Small intestine (tissue), 16 donors: ENCODE measurements around the gene DACT2. TPM values are rescaled to one million over a fixed set of nuclear protein-coding genes. Genes with fewer than 3 reads are reported as not detected.

ENCODE experiments used
- DNase-seq, 2 donors: peaks; one replicate each; pipeline versions ENCODE4 v3.0.0 to v3.0.0-alpha.2; 2013
- FAIRE-seq: peaks from 2 replicates; lab custom pipeline; 2012; peaks lifted over from hg19 to GRCh38; lab: Jason Lieb, UNC
- H3K27ac ChIP-seq, 3 donors: one replicate each; pipeline ENCODE4 v1.5.1; 2013; ENCODE audit warnings: low read length in 2 of 3, mild to moderate bottlenecking in 2 of 3, control low read depth in 1 of 3, inconsistent platforms in 1 of 3, low read depth in 1 of 3, moderate library complexity in 1 of 3
- H3K27me3 ChIP-seq, 3 donors: one replicate each; pipeline ENCODE4 v1.6.1; 2013; ENCODE audit warnings: low read length in 3 of 3, inconsistent platforms in 1 of 3; ENCODE audit not compliant: control insufficient read depth in 3 of 3, insufficient read depth in 3 of 3
- H3K36me3 ChIP-seq, 3 donors: one replicate each; pipeline ENCODE4 v1.6.1; 2013; ENCODE audit warnings: low read length in 3 of 3, inconsistent platforms in 1 of 3, low read depth in 1 of 3, mild to moderate bottlenecking in 1 of 3, moderate library complexity in 1 of 3; ENCODE audit not compliant: control insufficient read depth in 3 of 3, insufficient read depth in 2 of 3
- H3K4me1 ChIP-seq, 3 donors: one replicate each; pipeline ENCODE4 v1.6.1; 2013; ENCODE audit warnings: low read length in 2 of 3, inconsistent platforms in 1 of 3, low read depth in 1 of 3, mild to moderate bottlenecking in 1 of 3, moderate library complexity in 1 of 3; ENCODE audit not compliant: control insufficient read depth in 3 of 3, insufficient read depth in 2 of 3
- H3K4me3 ChIP-seq, 3 donors: one replicate each; pipeline ENCODE4 v1.5.1; 2013; ENCODE audit warnings: low read length in 3 of 3, control low read depth in 1 of 3, inconsistent platforms in 1 of 3, low read depth in 1 of 3, mild to moderate bottlenecking in 1 of 3, moderate library complexity in 1 of 3
- H3K9me3 ChIP-seq, 2 donors: one replicate each; pipeline ENCODE4 v1.6.1; 2013; ENCODE audit warnings: low read depth in 1 of 2, low read length in 1 of 2; ENCODE audit not compliant: control insufficient read depth in 2 of 2, insufficient read depth in 1 of 2
- WGBS, 3 donors: extraction: QIAGEN DNeasy Blood & Tissue Kit; methylation state at CpG; one replicate each; pipeline ENCODE4 v1.1.7; 2013; 5-methylcytosine and 5-hydroxymethylcytosine counted together
- long read RNA-seq, 10 donors: transcript quantifications; one replicate each; lab custom pipeline, GENCODE V29; 2026
- polyA plus RNA-seq, 4 donors: library from polyadenylated mRNA; stranded (reverse) in 3 of 4; unstranded in 1 of 4; fragments of 200-250 nt in 3 of 4; fragments of 120-200 nt in 1 of 4; gene quantifications; one replicate each; pipeline versions ENCODE4 v1.2.1 to v1.2.3, GENCODE V29; 2013
- donor health status: healthy with polysubstance abuse.
- donor health status: control.
- donor health status: control.
- donor health status: Bipolar disorder and iron deficiency.
- donor health status: healthy.

Gene DACT2
- 1 to 10 TPM in 1 of 4 donors, under 1 TPM in 2, not detected in 1; 0.48 to 7.7 (median 0.54) TPM for polyA plus RNA-seq
- long read RNA-seq, donor 1, partial matches to known transcripts = 0 of 4 reads
- long read RNA-seq, donor 1, other reads (novel, unspliced or antisense) = 0 of 4 reads
- long read RNA-seq, donor 2 = 0 reads
- long read RNA-seq, donor 3, partial matches to known transcripts = 0 of 2 reads
- long read RNA-seq, donor 3, other reads (novel, unspliced or antisense) = 0 of 2 reads
- long read RNA-seq, donor 4, partial matches to known transcripts = 0 of 1 reads
- long read RNA-seq, donor 4, other reads (novel, unspliced or antisense) = 0 of 1 reads
- long read RNA-seq, donor 5 = 0 reads
- long read RNA-seq, donor 6 = 0 reads
- long read RNA-seq, donor 7, partial matches to known transcripts = 0 of 1 reads
- long read RNA-seq, donor 7, other reads (novel, unspliced or antisense) = 0 of 1 reads
- long read RNA-seq, donor 8, partial matches to known transcripts = 0 of 3 reads
- long read RNA-seq, donor 8, other reads (novel, unspliced or antisense) = 0 of 3 reads
- long read RNA-seq, donor 9, partial matches to known transcripts = 0 of 1 reads
- long read RNA-seq, donor 9, other reads (novel, unspliced or antisense) = 0 of 1 reads
- long read RNA-seq, donor 10, transcript DACT2-201 (4 exons, 2,942 nt) = major isoform, 5 of 5 reads
- long read RNA-seq, donor 10, partial matches to known transcripts = 0 of 5 reads
- long read RNA-seq, donor 10, other reads (novel, unspliced or antisense) = 0 of 5 reads

- DNase-seq (peak in 1 of 2 donors; percentile 77), FAIRE-seq (no peak)
- H3K4me3 ChIP-seq = peak within 1 kb of the TSS in 2 of 3 donors; percentile 54 to 62
- H3K36me3 ChIP-seq = peaks cover 0 to 3% (median 0%) of the 10 kb centered on the region in 3 donors
- WGBS, 3 donors = 1 to 5% (median 3%) methylated on average over 38 to 92 of the region's 92 CpGs
- peaks cover 0 to 2% of the 10 kb centered on the region in 2 donors for H3K9me3 ChIP-seq
- H3K27ac ChIP-seq = peak within 1 kb of the TSS in 1 of 3 donors; percentile 51
- H3K4me1 ChIP-seq = peaks cover 0 to 7% (median 0%) of the 10 kb centered on the region in 3 donors
- peaks cover 8 to 11% (median 10%) of the 10 kb centered on the region in 3 donors for H3K27me3 ChIP-seq
These were observed at the start of gene DACT2 for GRCh38 chr6:168319279-168320111. TSS of gene DACT2 (minus strand) at chr6:168319777. CDS start at chr6:168319633, 144 bp downstream.

DNA sequence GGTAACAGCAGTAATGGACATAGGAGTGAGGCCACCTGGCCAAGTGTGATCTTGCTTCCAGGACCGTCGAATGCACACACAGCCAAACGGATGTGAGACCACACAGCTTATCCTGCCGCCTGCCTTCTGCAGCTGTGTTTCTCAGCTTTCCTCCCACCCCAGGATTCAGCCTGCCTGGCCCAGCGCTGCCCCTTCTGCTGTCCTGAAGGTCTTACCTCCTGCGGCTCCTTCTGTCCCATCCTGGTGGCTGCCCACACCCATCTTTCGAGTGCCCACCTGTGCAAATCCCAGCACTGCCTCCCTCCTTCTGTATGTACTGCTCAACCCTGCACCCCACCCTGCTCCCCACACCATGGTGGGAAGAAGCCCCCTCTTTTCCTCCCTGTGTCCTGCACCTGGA lies 49.4 kb upstream of the DACT2 start:
- Histone ChIP-seq H3K4me3 (no peak overlapping the region), H3K36me3 (no peaks in the 10 kb centered on the region), H3K9me3 (peaks cover 0 to 7% of the 10 kb centered on the region in 2 donors), H3K27me3 (peaks cover 0 to 6% (median 0%) of the 10 kb centered on the region in 3 donors), H3K27ac (no peak overlapping the region), H3K4me1 (peaks cover 0 to 12% (median 0%) of the 10 kb centered on the region in 3 donors)
- DNase-seq (no peak), FAIRE-seq (no peak)
- WGBS, 3 donors = 81 to 97% (median 88%) methylated on average over 7 of the region's 7 CpGs

GRCh38 chr6:168368066-168368820 lies 48.7 kb upstream of the DACT2 start:
- Histone ChIP-seq H3K27ac (no peak overlapping the region), H3K36me3 (no peaks in the 10 kb centered on the region), H3K4me3 (no peak overlapping the region), H3K4me1 (peaks cover 0 to 7% (median 0%) of the 10 kb centered on the region in 3 donors), H3K9me3 (peaks cover 0 to 7% of the 10 kb centered on the region in 2 donors), H3K27me3 (peaks cover 0 to 5% (median 0%) of the 10 kb centered on the region in 3 donors)
- 82 to 91% (median 90%) methylated on average over 12 of the region's 12 CpGs for WGBS, 3 donors
- DNase-seq (no peak), FAIRE-seq (no peak)

DNA sequence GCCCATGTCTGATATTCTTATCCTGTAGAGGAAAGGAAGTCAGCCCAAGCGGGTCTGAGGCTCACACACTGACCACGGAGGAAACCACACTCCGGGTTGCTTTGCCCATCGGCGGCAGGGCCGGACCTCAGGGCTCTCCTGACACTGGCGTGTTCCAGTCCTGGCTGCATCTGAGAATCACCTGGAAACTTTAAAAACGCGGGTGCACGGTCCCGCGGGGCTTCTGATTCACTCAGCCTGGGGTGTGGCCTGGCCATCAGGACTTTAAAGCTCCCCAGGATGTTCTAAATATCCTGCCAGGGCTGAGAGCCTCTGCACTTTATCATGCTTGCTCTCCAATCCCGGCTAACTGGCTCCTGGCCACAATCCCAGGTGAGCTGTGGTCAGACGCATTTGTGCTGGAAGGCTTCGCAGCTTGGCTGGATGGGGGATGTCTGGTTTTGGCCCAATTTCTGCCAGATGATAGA lies 47.7 kb upstream of the DACT2 start:
- DNase-seq = no peak
- FAIRE-seq = no peak

GRCh38 chr6:168366473-168366872 lies 46.9 kb upstream of the DACT2 start:
- no peak for FAIRE-seq

More for the DNA sequence above, 47.7 kb upstream of the DACT2 start:
- Histone ChIP-seq H3K27me3 (peaks cover 0 to 2% (median 0%) of the 10 kb centered on the region in 3 donors), H3K4me1 (no peaks in the 10 kb centered on the region), H3K9me3 (peaks cover 0 to 7% of the 10 kb centered on the region in 2 donors), H3K27ac (no peak overlapping the region), H3K4me3 (no peak overlapping the region), H3K36me3 (no peaks in the 10 kb centered on the region)
- 55 to 79% (median 58%) methylated on average over 15 of the region's 15 CpGs for WGBS, 3 donors

GRCh38 chr6:168365422-168366165 lies 46.0 kb upstream of the DACT2 start:
- no peaks in the 10 kb centered on the region for H3K36me3 ChIP-seq
- H3K27ac ChIP-seq = no peak overlapping the region
- H3K9me3 ChIP-seq = peaks cover 0 to 10% of the 10 kb centered on the region in 2 donors
- FAIRE-seq (no peak), DNase-seq (no peak)
- no peak overlapping the region for H3K4me3 ChIP-seq
- peaks cover 0 to 1% (median 0%) of the 10 kb centered on the region in 3 donors for H3K27me3 ChIP-seq
- 95 to 97% (median 95%) methylated on average over 23 to 24 of the region's 24 CpGs for WGBS, 3 donors
- no peaks in the 10 kb centered on the region for H3K4me1 ChIP-seq

More at GRCh38 chr6:168366473-168366872, 46.9 kb upstream of the DACT2 start:
- Histone ChIP-seq H3K27ac (no peak overlapping the region), H3K27me3 (peaks cover 0 to 2% (median 0%) of the 10 kb centered on the region in 3 donors), H3K4me3 (no peak overlapping the region), H3K36me3 (no peaks in the 10 kb centered on the region), H3K9me3 (peaks cover 0 to 7% of the 10 kb centered on the region in 2 donors), H3K4me1 (no peaks in the 10 kb centered on the region)
- no peak for DNase-seq
- 91 to 94% (median 93%) methylated on average over 9 of the region's 9 CpGs for WGBS, 3 donors
